ENCODE data around the gene ELOVL2. TPM values are rescaled to one million over a fixed set of nuclear protein-coding genes. Genes with fewer than 3 reads are reported as not detected.

Gene ELOVL2
- total and polyA plus RNA-seq, 4 donors = 0.16 to 2.8 (median 0.24) TPM

DNA sequence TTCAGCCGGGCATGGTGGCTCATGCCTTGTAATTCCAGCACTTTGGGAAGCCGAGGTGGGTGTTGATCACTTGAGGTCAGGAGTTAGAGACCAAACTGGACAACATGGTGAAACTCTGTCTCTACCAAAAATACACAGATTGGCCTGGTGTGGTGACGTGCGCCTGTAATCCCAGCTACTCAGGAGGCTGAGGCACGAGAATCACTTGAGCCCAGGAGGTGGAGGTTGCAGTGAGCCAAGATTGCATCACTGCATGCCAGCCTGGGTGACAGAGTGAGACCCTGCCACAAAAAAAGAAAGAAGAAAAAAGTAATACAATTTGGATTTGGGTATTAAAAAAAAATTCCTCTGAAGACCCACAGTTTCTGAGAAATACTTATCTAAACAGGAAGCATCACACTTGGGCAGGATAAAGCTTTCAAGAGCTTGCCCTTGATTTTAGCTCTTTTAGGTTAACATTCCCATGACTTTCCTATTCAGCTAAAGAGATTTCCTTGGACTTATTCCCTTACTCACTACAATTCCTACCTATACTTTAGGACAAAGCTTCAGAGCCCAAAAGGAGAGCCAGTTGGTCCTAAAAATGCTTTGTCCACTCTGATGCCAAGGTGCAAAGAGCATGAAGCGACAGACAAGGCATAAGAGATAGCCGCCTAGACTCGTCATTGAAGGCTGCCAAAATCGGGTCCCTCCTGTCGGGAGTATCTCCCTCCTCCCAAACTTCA, 1.9 kb downstream of the ELOVL2 start:
- H3K4me1 ChIP-seq (ENCODE audit: control insufficient read depth in 5 of 5, insufficient read depth in 5 of 5, low read length in 5 of 5) = peaks cover 0 to 10% (median 0%) of the 10 kb centered on the region in 5 donors
- peaks cover 0 to 6% (median 0%) of the 10 kb centered on the region in 4 donors for H3K9me3 ChIP-seq (ENCODE audit: control insufficient read depth in 4 of 4, insufficient read depth in 3 of 4, low read length in 3 of 4)
- peaks cover 0 to 70% (median 35%) of the 10 kb centered on the region in 3 donors for H3K27me3 ChIP-seq (ENCODE audit: control insufficient read depth in 3 of 3, insufficient read depth in 3 of 3, low read length in 2 of 3)
- no peak for ATAC-seq (ENCODE audit: insufficient read depth, low FRiP score)
- H3K9ac ChIP-seq (ENCODE audit: insufficient read depth in 1 of 2, low read length in 2 of 2) = no peak overlapping the region
- H3K4me3 ChIP-seq = no peak overlapping the region
- no peaks in the 10 kb centered on the region for H3K36me3 ChIP-seq (ENCODE audit: control insufficient read depth in 4 of 4, insufficient read depth in 4 of 4, low read length in 4 of 4)
- no peak for TF ChIP-seq CTCF (IDR thresholded peaks at IDR 0.05; ENCODE audit: control extremely low read depth, extremely low read depth)
- H3K27ac ChIP-seq (ENCODE audit: low read depth in 1 of 2, low read length in 1 of 2) = no peak overlapping the region
- 57 to 59% methylated on average over 10 of the region's 10 CpGs for WGBS, 2 donors
- DNase-seq = no peak

DNA sequence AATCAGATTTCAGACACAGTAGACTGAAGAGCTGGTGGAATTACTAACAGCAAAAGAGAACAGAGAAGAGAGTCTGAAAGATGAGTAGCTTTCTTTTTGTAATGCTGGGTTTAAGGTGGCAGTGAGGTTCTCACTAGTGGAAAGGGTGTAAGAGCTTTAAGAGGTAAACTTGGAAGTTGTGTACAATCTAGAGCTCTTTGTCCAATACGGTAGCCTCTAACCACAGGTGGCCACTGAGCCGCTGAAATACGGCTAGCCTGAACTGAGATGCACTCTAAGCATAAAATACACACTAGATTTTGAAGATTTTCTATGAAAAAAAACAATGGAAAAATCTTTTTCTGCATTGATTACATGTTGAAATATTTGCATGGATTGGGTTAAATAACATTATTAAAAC, 4.0 kb downstream of the ELOVL2 start:
- Histone ChIP-seq H3K27me3 (ENCODE audit: control insufficient read depth in 3 of 3, insufficient read depth in 3 of 3, low read length in 2 of 3) (peaks cover 0 to 52% (median 19%) of the 10 kb centered on the region in 3 donors), H3K9me3 (ENCODE audit: control insufficient read depth in 4 of 4, insufficient read depth in 3 of 4, low read length in 3 of 4) (peaks cover 0 to 6% (median 0%) of the 10 kb centered on the region in 4 donors), H3K9ac (ENCODE audit: insufficient read depth in 1 of 2, low read length in 2 of 2) (no peak overlapping the region), H3K4me1 (ENCODE audit: control insufficient read depth in 5 of 5, insufficient read depth in 5 of 5, low read length in 5 of 5) (peaks cover 0 to 10% (median 0%) of the 10 kb centered on the region in 5 donors), H3K4me3 (no peak overlapping the region), H3K27ac (ENCODE audit: low read depth in 1 of 2, low read length in 1 of 2) (no peak overlapping the region), H3K36me3 (ENCODE audit: control insufficient read depth in 4 of 4, insufficient read depth in 4 of 4, low read length in 4 of 4) (no peaks in the 10 kb centered on the region)
- DNase-seq = no peak
- 83 to 86% methylated on average over 3 of the region's 3 CpGs for WGBS, 2 donors
- ATAC-seq (ENCODE audit: insufficient read depth, low FRiP score) = no peak
- TF ChIP-seq CTCF (IDR thresholded peaks at IDR 0.05; ENCODE audit: control extremely low read depth, extremely low read depth) = no peak

- peaks cover 0 to 45% (median 19%) of the 10 kb centered on the region in 3 donors for H3K27me3 ChIP-seq (ENCODE audit: control insufficient read depth in 3 of 3, insufficient read depth in 3 of 3, low read length in 2 of 3)
- H3K9me3 ChIP-seq (ENCODE audit: control insufficient read depth in 4 of 4, insufficient read depth in 3 of 4, low read length in 3 of 4) = no peaks in the 10 kb centered on the region
- ATAC-seq (ENCODE audit: insufficient read depth, low FRiP score) = no peak
Measured at GRCh38 chr6:11039040-11039439, 5.1 kb downstream of the ELOVL2 start.

More at GRCh38 chr6:11039040-11039439, 5.1 kb downstream of the ELOVL2 start:
- no peaks in the 10 kb centered on the region for H3K36me3 ChIP-seq (ENCODE audit: control insufficient read depth in 4 of 4, insufficient read depth in 4 of 4, low read length in 4 of 4)
- WGBS, 2 donors = 69 to 76% methylated on average over 1 of the region's 1 CpG
- H3K4me3 ChIP-seq = no peak overlapping the region
- H3K4me1 ChIP-seq (ENCODE audit: control insufficient read depth in 5 of 5, insufficient read depth in 5 of 5, low read length in 5 of 5) = peaks cover 0 to 6% (median 0%) of the 10 kb centered on the region in 5 donors
- no peak for TF ChIP-seq CTCF (IDR thresholded peaks at IDR 0.05; ENCODE audit: control extremely low read depth, extremely low read depth)
- H3K27ac ChIP-seq (ENCODE audit: low read depth in 1 of 2, low read length in 1 of 2) = no peak overlapping the region
- no peak for DNase-seq
- no peak overlapping the region for H3K9ac ChIP-seq (ENCODE audit: insufficient read depth in 1 of 2, low read length in 2 of 2)
